ENCODE measurements around the gene KSR2. TPM values are rescaled to one million over a fixed set of nuclear protein-coding genes. Genes with fewer than 3 reads are reported as not detected.

KSR2 gene
- total RNA-seq, 2 experiments from 2014 or later: 0.03 to 0.15 TPM

DNA sequence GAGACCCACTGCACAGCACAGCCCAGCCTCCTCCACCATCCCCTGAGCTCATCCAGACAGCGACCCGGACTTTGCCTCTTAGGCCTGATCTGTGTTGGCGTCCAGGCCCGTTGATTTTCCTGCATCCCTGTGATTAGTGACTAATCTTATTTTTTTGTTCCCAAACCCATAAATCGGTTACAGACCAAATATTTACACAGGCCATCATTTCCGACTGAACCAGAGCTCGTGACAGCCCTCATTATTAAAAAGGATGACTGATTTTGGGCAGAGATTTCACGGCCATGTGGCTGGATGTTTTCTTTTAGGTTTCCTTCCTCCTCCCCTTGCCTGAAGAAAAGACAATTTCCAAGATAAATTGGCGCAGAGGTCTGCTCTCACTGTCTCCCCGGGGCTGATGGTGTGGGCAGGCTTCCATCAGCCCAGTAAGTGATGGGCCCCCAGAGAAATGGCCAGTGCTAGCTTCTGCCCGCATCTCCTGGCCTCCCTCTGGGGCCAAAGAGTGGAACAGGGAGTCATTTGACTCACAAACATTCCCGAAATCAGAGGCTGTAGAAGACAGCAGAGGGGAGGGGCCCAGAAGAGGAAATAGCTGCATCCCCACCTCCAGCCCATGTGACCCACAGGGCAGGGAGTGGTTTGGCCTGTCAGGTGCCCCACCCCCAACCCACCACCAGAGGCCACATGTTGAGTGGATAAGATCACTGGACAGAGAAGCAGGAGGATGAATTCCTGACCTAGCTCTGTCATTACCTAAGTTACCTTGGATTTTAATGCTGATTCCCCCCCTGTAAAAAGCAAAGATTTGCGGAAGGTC is 283.5 kb downstream of the KSR2 start:
- H3K36me3 ChIP-seq (ENCODE audit: insufficient read depth, low read length): no peaks in the 10 kb centered on the region
- no peak for TF ChIP-seq EZH2phosphoT487 (IDR thresholded peaks at IDR 0.05; ENCODE audit: borderline replicate concordance, low read depth, low read length)
- TF ChIP-seq, protein P1, sequence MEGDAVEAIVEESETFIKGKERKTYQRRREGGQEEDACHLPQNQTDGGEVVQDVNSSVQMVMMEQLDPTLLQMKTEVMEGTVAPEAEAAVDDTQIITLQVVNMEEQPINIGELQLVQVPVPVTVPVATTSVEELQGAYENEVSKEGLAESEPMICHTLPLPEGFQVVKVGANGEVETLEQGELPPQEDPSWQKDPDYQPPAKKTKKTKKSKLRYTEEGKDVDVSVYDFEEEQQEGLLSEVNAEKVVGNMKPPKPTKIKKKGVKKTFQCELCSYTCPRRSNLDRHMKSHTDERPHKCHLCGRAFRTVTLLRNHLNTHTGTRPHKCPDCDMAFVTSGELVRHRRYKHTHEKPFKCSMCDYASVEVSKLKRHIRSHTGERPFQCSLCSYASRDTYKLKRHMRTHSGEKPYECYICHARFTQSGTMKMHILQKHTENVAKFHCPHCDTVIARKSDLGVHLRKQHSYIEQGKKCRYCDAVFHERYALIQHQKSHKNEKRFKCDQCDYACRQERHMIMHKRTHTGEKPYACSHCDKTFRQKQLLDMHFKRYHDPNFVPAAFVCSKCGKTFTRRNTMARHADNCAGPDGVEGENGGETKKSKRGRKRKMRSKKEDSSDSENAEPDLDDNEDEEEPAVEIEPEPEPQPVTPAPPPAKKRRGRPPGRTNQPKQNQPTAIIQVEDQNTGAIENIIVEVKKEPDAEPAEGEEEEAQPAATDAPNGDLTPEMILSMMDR (conservative IDR thresholded peaks at IDR 0.05; ENCODE audit: low read length): no peak
- no peak for DNase-seq (ENCODE audit: low spot score)
- no peak overlapping the region for H2AFZ ChIP-seq (ENCODE audit: low read length)
- H3K79me2 ChIP-seq (ENCODE audit: insufficient read depth, low read depth, low read length): no peaks in the 10 kb centered on the region
- H3K27ac ChIP-seq (ENCODE audit: low read depth, low read length, poor library complexity, severe bottlenecking): no peak overlapping the region
- no TSS peak for BruUV-seq (replicated peaks)
- no peaks in the 10 kb centered on the region for H3K9me2 ChIP-seq (ENCODE audit: insufficient read depth, low read length)
- no peaks in the 10 kb centered on the region for H3K4me1 ChIP-seq (ENCODE audit: insufficient read depth, low read length, poor library complexity, severe bottlenecking)
- H3K4me3 ChIP-seq (ENCODE audit: low read depth, low read length, poor library complexity, severe bottlenecking): no peak overlapping the region
- H4K20me1 ChIP-seq (ENCODE audit: insufficient read depth, low read length): no peaks in the 10 kb centered on the region
- no peaks in the 10 kb centered on the region for H3K9me3 ChIP-seq (ENCODE audit: low read length)
- H3K4me2 ChIP-seq (ENCODE audit: low read length): no peak overlapping the region
- intact Hi-C loops (cut with micrococcal nuclease; ENCODE audit: unreplicated experiment): no loop called here
- CTCF ChIA-PET (ENCODE audit: unreplicated experiment): no interaction called here
- POLR2A ChIA-PET: no interaction called here

DNA sequence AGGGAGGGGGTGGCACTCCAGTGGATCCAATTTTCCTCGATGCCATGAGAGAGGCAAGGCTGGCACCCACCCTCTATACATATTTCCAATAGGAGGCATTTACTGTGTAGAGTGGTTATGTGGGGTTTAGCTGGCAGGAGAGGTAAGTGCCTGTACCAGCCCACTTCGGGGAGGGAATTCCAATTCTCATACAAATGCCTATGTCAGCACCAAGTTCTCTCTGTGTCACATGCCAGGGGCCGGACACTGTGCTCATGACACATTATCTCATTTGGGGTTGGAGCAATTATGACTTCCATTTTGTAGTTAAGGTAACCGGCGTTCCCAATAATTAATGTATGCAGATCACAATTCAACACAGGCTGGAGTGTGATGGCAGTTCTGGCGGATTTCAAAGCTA is 284.3 kb downstream of the KSR2 start:
- DNase-seq (ENCODE audit: low spot score): no peak
- CTCF ChIA-PET (ENCODE audit: unreplicated experiment): no interaction called here
- Histone ChIP-seq H3K36me3 (ENCODE audit: insufficient read depth, low read length) (no peaks in the 10 kb centered on the region), H3K4me1 (ENCODE audit: insufficient read depth, low read length, poor library complexity, severe bottlenecking) (no peaks in the 10 kb centered on the region), H3K27ac (ENCODE audit: low read depth, low read length, poor library complexity, severe bottlenecking) (no peak overlapping the region), H3K79me2 (ENCODE audit: insufficient read depth, low read depth, low read length) (no peaks in the 10 kb centered on the region), H3K4me3 (ENCODE audit: low read depth, low read length, poor library complexity, severe bottlenecking) (no peak overlapping the region), H2AFZ (ENCODE audit: low read length) (no peak overlapping the region), H3K4me2 (ENCODE audit: low read length) (no peak overlapping the region), H3K9me3 (ENCODE audit: low read length) (no peaks in the 10 kb centered on the region), H4K20me1 (ENCODE audit: insufficient read depth, low read length) (no peaks in the 10 kb centered on the region), H3K9me2 (ENCODE audit: insufficient read depth, low read length) (no peaks in the 10 kb centered on the region)
- POLR2A ChIA-PET: no interaction called here
- TF ChIP-seq EZH2phosphoT487 (IDR thresholded peaks at IDR 0.05; ENCODE audit: borderline replicate concordance, low read depth, low read length): no peak
- BruUV-seq (replicated peaks): no TSS peak
- intact Hi-C loops (cut with micrococcal nuclease; ENCODE audit: unreplicated experiment): no loop called here

DNA sequence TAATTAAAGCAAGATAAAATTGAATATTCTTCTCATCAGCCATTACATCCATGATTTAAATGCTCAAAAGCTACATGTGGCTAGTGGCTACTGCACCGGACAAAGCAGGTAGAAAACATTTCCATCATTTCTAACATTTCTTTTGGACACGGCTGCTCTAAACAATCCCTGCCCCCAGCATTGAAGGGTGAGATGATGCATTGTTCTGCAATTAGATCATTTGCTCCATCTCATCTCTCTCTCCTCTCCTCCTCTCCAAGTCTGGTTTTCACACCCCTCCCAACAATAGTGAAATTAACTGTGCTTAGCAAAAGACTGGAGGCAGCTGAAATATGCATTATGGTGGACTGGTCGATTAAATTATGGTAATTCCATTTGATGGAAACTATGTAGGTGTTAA is 288.5 kb downstream of the KSR2 start:
- Histone ChIP-seq H3K4me1 (ENCODE audit: insufficient read depth, low read length, poor library complexity, severe bottlenecking) (no peaks in the 10 kb centered on the region), H4K20me1 (ENCODE audit: insufficient read depth, low read length) (no peaks in the 10 kb centered on the region), H3K9me2 (ENCODE audit: insufficient read depth, low read length) (no peaks in the 10 kb centered on the region), H3K4me3 (ENCODE audit: low read depth, low read length, poor library complexity, severe bottlenecking) (no peak overlapping the region), H2AFZ (ENCODE audit: low read length) (no peak overlapping the region), H3K4me2 (ENCODE audit: low read length) (no peak overlapping the region), H3K9me3 (ENCODE audit: low read length) (no peaks in the 10 kb centered on the region), H3K79me2 (ENCODE audit: insufficient read depth, low read depth, low read length) (no peaks in the 10 kb centered on the region), H3K27ac (ENCODE audit: low read depth, low read length, poor library complexity, severe bottlenecking) (no peak overlapping the region), H3K36me3 (ENCODE audit: insufficient read depth, low read length) (no peaks in the 10 kb centered on the region)
- BruUV-seq (replicated peaks): no TSS peak
- TF ChIP-seq, protein P1 (conservative IDR thresholded peaks at IDR 0.05; ENCODE audit: low read length): no peak
- no peak for TF ChIP-seq EZH2phosphoT487 (IDR thresholded peaks at IDR 0.05; ENCODE audit: borderline replicate concordance, low read depth, low read length)
- intact Hi-C loops (cut with micrococcal nuclease; ENCODE audit: unreplicated experiment): no loop called here
- ChIA-PET CTCF (ENCODE audit: unreplicated experiment) (no interaction called here), POLR2A (no interaction called here)
- DNase-seq (ENCODE audit: low spot score): no peak

Measured in OCI-LY7 (cell line).